ENCODE data around the gene CALM3. TPM values are rescaled to one million over a fixed set of nuclear protein-coding genes. Genes with fewer than 3 reads are reported as not detected.

CALM3 gene
- total RNA-seq, 3 donors from 2014 or later (not counting 1 experiment from before 2014, with no cell fraction given): 218 to 272 (median 235) TPM

DNA sequence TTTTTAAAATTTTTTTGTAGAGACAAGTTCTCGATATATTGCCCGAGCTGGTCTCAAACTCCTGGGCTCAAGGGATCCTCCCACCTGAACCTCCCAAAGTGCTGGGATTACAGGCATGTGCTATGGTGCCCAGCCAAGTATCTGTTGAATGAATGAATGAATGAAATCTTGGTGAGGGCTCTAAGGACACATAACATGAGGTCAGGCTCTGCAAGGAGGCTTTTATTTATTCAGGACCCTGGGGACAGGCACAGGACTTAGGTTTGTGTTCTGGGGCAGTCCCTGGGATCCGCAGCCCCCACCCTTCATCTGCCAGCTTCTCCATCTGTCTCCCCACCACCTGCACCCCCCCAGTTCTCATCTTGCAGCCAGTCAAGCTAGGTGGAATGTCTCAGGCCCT is 19.1 kb downstream of the CALM3 start:
- Mint-ChIP-seq H3K36me3 (no peaks in the 10 kb centered on the region), H3K9me3 (no peaks in the 10 kb centered on the region), H3K27me3 (ENCODE audit: low read depth in 2 of 2) (peaks cover 13 to 27% of the 10 kb centered on the region in 2 donors), H3K4me1 (peaks cover 6 to 17% of the 10 kb centered on the region in 2 donors), H3K4me3 (no peak overlapping the region), H3K27ac (no peak overlapping the region)
- Histone ChIP-seq H3K36me3 (ENCODE audit: control insufficient read depth, insufficient read depth, low read length) (no peaks in the 10 kb centered on the region), H3K27ac (ENCODE audit: low read length) (peak overlapping the region; percentile 78), H3K4me1 (ENCODE audit: control insufficient read depth, insufficient read depth, low read length) (peaks cover 44% of the 10 kb centered on the region), H3K27me3 (ENCODE audit: control insufficient read depth, insufficient read depth, low read length) (no peaks in the 10 kb centered on the region), H3K4me3 (ENCODE audit: low read length) (no peak overlapping the region), H3K9me3 (ENCODE audit: control insufficient read depth, insufficient read depth, low read length) (no peaks in the 10 kb centered on the region)
- WGBS (ENCODE audit: insufficient coverage): 78% methylated on average over 3 of the region's 3 CpGs
- ATAC-seq (no peak), DNase-seq (no peak)
- TF ChIP-seq, protein P1, sequence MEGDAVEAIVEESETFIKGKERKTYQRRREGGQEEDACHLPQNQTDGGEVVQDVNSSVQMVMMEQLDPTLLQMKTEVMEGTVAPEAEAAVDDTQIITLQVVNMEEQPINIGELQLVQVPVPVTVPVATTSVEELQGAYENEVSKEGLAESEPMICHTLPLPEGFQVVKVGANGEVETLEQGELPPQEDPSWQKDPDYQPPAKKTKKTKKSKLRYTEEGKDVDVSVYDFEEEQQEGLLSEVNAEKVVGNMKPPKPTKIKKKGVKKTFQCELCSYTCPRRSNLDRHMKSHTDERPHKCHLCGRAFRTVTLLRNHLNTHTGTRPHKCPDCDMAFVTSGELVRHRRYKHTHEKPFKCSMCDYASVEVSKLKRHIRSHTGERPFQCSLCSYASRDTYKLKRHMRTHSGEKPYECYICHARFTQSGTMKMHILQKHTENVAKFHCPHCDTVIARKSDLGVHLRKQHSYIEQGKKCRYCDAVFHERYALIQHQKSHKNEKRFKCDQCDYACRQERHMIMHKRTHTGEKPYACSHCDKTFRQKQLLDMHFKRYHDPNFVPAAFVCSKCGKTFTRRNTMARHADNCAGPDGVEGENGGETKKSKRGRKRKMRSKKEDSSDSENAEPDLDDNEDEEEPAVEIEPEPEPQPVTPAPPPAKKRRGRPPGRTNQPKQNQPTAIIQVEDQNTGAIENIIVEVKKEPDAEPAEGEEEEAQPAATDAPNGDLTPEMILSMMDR (IDR thresholded peaks at IDR 0.05): no peak
- intact Hi-C loops (cut with micrococcal nuclease): no loop called here

DNA sequence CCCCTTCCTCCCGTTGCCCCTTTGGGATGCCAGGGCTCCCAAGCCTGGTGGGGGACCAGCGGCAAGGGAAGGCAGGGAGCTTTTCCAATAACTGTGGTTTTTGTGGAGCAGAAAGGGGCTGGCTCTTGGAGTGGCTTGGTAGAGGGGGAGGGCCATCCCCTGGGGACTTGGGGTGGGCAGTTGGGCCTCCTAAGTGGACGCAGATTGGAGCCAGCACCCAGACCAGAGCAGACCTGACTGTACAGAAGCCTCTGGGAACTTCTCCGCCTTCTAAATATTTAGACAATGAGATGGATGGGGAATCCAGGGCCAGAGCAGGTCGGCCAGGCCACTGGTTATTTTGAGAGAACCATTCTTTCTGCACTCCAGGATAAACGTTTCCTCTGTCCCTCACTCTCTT is 19.6 kb downstream of the CALM3 start:
- intact Hi-C loops (cut with micrococcal nuclease): no loop called here
- whole genome bisulfite sequencing (ENCODE audit: insufficient coverage): 85% methylated on average over 6 of the region's 6 CpGs
- Mint-ChIP-seq H3K4me3 (no peak overlapping the region), H3K36me3 (no peaks in the 10 kb centered on the region), H3K9me3 (no peaks in the 10 kb centered on the region), H3K4me1 (peaks cover 6 to 17% of the 10 kb centered on the region in 2 donors), H3K27ac (no peak overlapping the region), H3K27me3 (ENCODE audit: low read depth in 2 of 2) (peaks cover 13 to 27% of the 10 kb centered on the region in 2 donors)
- no peak for ATAC-seq
- Histone ChIP-seq H3K27me3 (ENCODE audit: control insufficient read depth, insufficient read depth, low read length) (no peaks in the 10 kb centered on the region), H3K4me1 (ENCODE audit: control insufficient read depth, insufficient read depth, low read length) (peaks cover 44% of the 10 kb centered on the region), H3K4me3 (ENCODE audit: low read length) (no peak overlapping the region), H3K9me3 (ENCODE audit: control insufficient read depth, insufficient read depth, low read length) (no peaks in the 10 kb centered on the region), H3K36me3 (ENCODE audit: control insufficient read depth, insufficient read depth, low read length) (no peaks in the 10 kb centered on the region), H3K27ac (ENCODE audit: low read length) (peak overlapping the region; percentile 78)
- no peak for DNase-seq
- TF ChIP-seq, protein P1 (IDR thresholded peaks at IDR 0.05): no peak

GRCh38 chr19:46621191-46622117 is 20.3 kb downstream of the CALM3 start:
- intact Hi-C loops (cut with micrococcal nuclease): no loop called here
- Mint-ChIP-seq H3K4me3 (no peak overlapping the region), H3K27ac (no peak overlapping the region), H3K36me3 (no peaks in the 10 kb centered on the region), H3K9me3 (no peaks in the 10 kb centered on the region), H3K27me3 (ENCODE audit: low read depth in 2 of 2) (peaks cover 13 to 23% of the 10 kb centered on the region in 2 donors), H3K4me1 (peaks cover 5 to 16% of the 10 kb centered on the region in 2 donors)
- WGBS (ENCODE audit: insufficient coverage): 91% methylated on average over 32 of the region's 32 CpGs
- no peaks in the 10 kb centered on the region for H3K27me3 ChIP-seq (ENCODE audit: control insufficient read depth, insufficient read depth, low read length)
- no peak overlapping the region for H3K27ac ChIP-seq (ENCODE audit: low read length)
- no peak for ATAC-seq
- H3K4me1 ChIP-seq (ENCODE audit: control insufficient read depth, insufficient read depth, low read length): peaks cover 42% of the 10 kb centered on the region
- H3K4me3 ChIP-seq (ENCODE audit: low read length): no peak overlapping the region
- DNase-seq: no peak
- no peaks in the 10 kb centered on the region for H3K36me3 ChIP-seq (ENCODE audit: control insufficient read depth, insufficient read depth, low read length)
- H3K9me3 ChIP-seq (ENCODE audit: control insufficient read depth, insufficient read depth, low read length): no peaks in the 10 kb centered on the region
- TF ChIP-seq, protein P1 (IDR thresholded peaks at IDR 0.05): no peak

Data from natural killer cell (primary cell).